Measurements from ENCODE around the gene IGSF3.
"Not testable (repeated sequence)": the region's sequence is repeated elsewhere in the genome, so short reads cannot be mapped to it uniquely, and the experiment has no call there.

DNA sequence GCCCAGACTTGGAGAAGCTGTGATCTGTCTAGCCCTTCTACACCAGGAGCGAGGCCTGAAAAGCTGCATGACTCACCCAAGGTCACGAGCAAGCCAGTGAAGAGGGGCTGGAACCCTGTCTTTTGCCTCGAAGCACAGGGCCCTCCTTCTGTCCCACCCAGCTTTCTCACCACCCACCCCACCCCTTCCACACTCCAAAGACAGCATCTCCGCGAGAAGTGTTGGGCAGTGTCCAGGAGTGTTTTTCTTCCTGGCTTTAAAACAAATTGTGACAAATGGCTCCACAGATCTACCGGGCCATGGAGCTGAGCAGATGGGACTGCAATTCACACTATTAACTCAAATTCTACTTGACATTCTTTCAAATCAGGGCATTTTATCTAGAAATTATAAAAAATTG lies 30.9 kb downstream of the IGSF3 start:
- TF ChIP-seq, protein P1, sequence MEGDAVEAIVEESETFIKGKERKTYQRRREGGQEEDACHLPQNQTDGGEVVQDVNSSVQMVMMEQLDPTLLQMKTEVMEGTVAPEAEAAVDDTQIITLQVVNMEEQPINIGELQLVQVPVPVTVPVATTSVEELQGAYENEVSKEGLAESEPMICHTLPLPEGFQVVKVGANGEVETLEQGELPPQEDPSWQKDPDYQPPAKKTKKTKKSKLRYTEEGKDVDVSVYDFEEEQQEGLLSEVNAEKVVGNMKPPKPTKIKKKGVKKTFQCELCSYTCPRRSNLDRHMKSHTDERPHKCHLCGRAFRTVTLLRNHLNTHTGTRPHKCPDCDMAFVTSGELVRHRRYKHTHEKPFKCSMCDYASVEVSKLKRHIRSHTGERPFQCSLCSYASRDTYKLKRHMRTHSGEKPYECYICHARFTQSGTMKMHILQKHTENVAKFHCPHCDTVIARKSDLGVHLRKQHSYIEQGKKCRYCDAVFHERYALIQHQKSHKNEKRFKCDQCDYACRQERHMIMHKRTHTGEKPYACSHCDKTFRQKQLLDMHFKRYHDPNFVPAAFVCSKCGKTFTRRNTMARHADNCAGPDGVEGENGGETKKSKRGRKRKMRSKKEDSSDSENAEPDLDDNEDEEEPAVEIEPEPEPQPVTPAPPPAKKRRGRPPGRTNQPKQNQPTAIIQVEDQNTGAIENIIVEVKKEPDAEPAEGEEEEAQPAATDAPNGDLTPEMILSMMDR (IDR thresholded peaks at IDR 0.05 in 8 of 11, conservative IDR thresholded peaks at IDR 0.05 in 3 of 11), result not testable (repeated sequence)
- TF ChIP-seq POLR2AphosphoS5 (IDR thresholded peaks at IDR 0.05), result not testable (repeated sequence)
